ENCODE results near the gene TEAD3. TPM values are rescaled to one million over a fixed set of nuclear protein-coding genes. Genes with fewer than 3 reads are reported as not detected.

TEAD3 gene
- total RNA-seq, 2 experiments from 2014 or later = not detected

GRCh38 chr6:35425284-35425683 is 71.6 kb downstream of the TEAD3 start:
- Histone ChIP-seq H3K4me1 (ENCODE audit: insufficient read depth, low read length, poor library complexity, severe bottlenecking) (peaks cover 17% of the 10 kb centered on the region), H3K27ac (ENCODE audit: low read depth, low read length, poor library complexity, severe bottlenecking) (no peak overlapping the region), H3K9me2 (ENCODE audit: insufficient read depth, low read length) (no peaks in the 10 kb centered on the region), H3K9me3 (ENCODE audit: low read length) (peaks cover 5% of the 10 kb centered on the region; the same call in 1 of the 2 replicates), H3K4me2 (ENCODE audit: low read length) (no peak overlapping the region), H3K4me3 (ENCODE audit: low read depth, low read length, poor library complexity, severe bottlenecking) (no peak overlapping the region), H3K36me3 (ENCODE audit: insufficient read depth, low read length) (peaks cover 17% of the 10 kb centered on the region), H2AFZ (ENCODE audit: low read length) (no peak overlapping the region), H4K20me1 (ENCODE audit: insufficient read depth, low read length) (no peaks in the 10 kb centered on the region), H3K79me2 (ENCODE audit: insufficient read depth, low read depth, low read length) (no peaks in the 10 kb centered on the region)
- no TSS peak for BruUV-seq (replicated peaks)
- TF ChIP-seq CTCF (conservative IDR thresholded peaks at IDR 0.05; ENCODE audit: low read length) (no peak), EZH2phosphoT487 (IDR thresholded peaks at IDR 0.05; ENCODE audit: borderline replicate concordance, low read depth, low read length) (no peak)
- CTCF ChIA-PET (ENCODE audit: unreplicated experiment) = no interaction called here
- intact Hi-C loops (cut with micrococcal nuclease; ENCODE audit: unreplicated experiment) = no loop called here
- no peak for DNase-seq (ENCODE audit: low spot score)
- POLR2A ChIA-PET = interaction anchor here (0.7 kb wide), 1 partner anchor 69 kb away, joined by 6 read pairs; no protein-coding TSS in a partner anchor

Small RNA genes within 50 kb of the gene (microRNA-seq; reads per million reads assigned to microRNA genes)
- not detected for gene MIR7111 (ENCODE audit: borderline replicate concordance)

Small RNA genes within 50 kb of the gene (small RNA-seq; reads per million reads assigned to genes)
- gene MIR7111 = not detected

Other genes starting within 250 kb of the TEAD3 start
- gene ZNF76, start 237.3 kb downstream of the TEAD3 start, total RNA-seq (2014; rRNA removed; shearing (Covaris generic)) = 29.6 and 31.0 TPM in 2 replicates
- gene ZNF76, start 237.3 kb downstream of the TEAD3 start, total RNA-seq (2022) = 59.5 and 65.4 TPM in 2 replicates
- gene DEF6, start 199.3 kb downstream of the TEAD3 start, total RNA-seq (2014; rRNA removed; shearing (Covaris generic)) = 56.8 and 60.0 TPM in 2 replicates
- gene DEF6, start 199.3 kb downstream of the TEAD3 start, total RNA-seq (2022) = 53.7 and 53.8 TPM in 2 replicates
- 4.6 and 6.1 TPM in 2 replicates for gene PPARD, start 154.5 kb downstream of the TEAD3 start, total RNA-seq (2014; rRNA removed; shearing (Covaris generic))
- 11.9 and 13.1 TPM in 2 replicates for gene PPARD, start 154.5 kb downstream of the TEAD3 start, total RNA-seq (2022)
- gene FANCE, start 44.7 kb downstream of the TEAD3 start, total RNA-seq (2014; rRNA removed; shearing (Covaris generic)) = 12.4 and 14.4 TPM in 2 replicates
- gene FANCE, start 44.7 kb downstream of the TEAD3 start, total RNA-seq (2022) = 17.4 and 19.9 TPM in 2 replicates
- gene RPL10A, start 28.7 kb downstream of the TEAD3 start, total RNA-seq (2014; rRNA removed; shearing (Covaris generic)) = 2,473 and 2,643 TPM in 2 replicates
- gene RPL10A, start 28.7 kb downstream of the TEAD3 start, total RNA-seq (2022) = 1,541 and 1,581 TPM in 2 replicates
- not detected in 2 replicates for gene TULP1, start 15.8 kb upstream of the TEAD3 start, total RNA-seq (2014; rRNA removed; shearing (Covaris generic))
- not detected in 2 replicates for gene TULP1, start 15.8 kb upstream of the TEAD3 start, total RNA-seq (2022)
- gene FKBP5, start 191.8 kb upstream of the TEAD3 start, total RNA-seq (2014; rRNA removed; shearing (Covaris generic)) = 42.5 and 43.2 TPM in 2 replicates
- gene FKBP5, start 191.8 kb upstream of the TEAD3 start, total RNA-seq (2022) = 79.1 and 81.4 TPM in 2 replicates
- 3.4 and 3.7 TPM in 2 replicates for gene ARMC12, start 240.0 kb upstream of the TEAD3 start, total RNA-seq (2014; rRNA removed; shearing (Covaris generic))
- gene ARMC12, start 240.0 kb upstream of the TEAD3 start, total RNA-seq (2022) = 4.4 and 4.9 TPM in 2 replicates